ENCODE results near the gene BUB3.
A peak's percentile ranks its signal among the peaks of the same experiment; 100 is the strongest.

GRCh38 chr10:123154092-123154710, at the start of gene BUB3:
- peak; percentile 94 for TF ChIP-seq POLR2AphosphoS5 (IDR thresholded peaks at IDR 0.05; ENCODE audit: low read depth, low read length)
- no peak for TF ChIP-seq SIN3A (IDR thresholded peaks at IDR 0.05; ENCODE audit: borderline replicate concordance, insufficient read depth, low read length)
- TF ChIP-seq TAF1 (IDR thresholded peaks at IDR 0.05; ENCODE audit: borderline replicate concordance, insufficient read depth, low read length) = peak; percentile 66; the same call in 1 of the 2 replicates
- TF ChIP-seq REST (IDR thresholded peaks at IDR 0.05; ENCODE audit: insufficient read depth in 1 of 2, low read depth in 2 of 2, low read length in 2 of 2) = no peak
- TF ChIP-seq FOXP2 (optimal IDR thresholded peaks at IDR 0.05; ENCODE audit: borderline replicate concordance, extremely low read depth, extremely low read length, insufficient read depth) = no peak
